NCI-H1417 (cell line): ENCODE measurements around the gene MPL.
A peak's percentile ranks its signal among the peaks of the same experiment; 100 is the strongest.
"Not testable (repeated sequence)": the region's sequence is repeated elsewhere in the genome, so short reads cannot be mapped to it uniquely, and the experiment has no call there.

Source experiments
- DNase-seq, 3 experiments: peaks; one replicate each; lab custom pipeline; 2025; lab: John Stamatoyannopoulos, UW

The MPL gene

DNA sequence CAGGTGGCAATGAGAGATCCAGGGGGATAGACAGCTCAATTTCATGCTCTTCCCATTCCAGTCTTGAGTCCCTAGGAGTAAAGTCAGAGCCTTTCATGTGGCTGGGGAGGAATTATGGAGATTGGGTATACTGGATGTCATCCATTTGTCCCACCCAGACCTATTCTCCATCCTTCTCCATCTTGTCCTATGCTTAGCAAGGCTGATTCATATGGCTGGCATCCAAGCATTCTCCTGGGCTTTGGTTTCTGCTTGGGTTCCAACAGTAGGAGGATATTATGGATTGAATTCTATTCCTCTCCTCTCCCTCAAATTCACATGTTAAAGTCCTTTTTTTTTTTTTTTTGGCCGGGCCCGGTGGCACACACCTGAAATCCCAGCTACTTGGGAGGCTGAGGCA is 17.3 kb downstream of the MPL start:
- no peak for DNase-seq

DNA sequence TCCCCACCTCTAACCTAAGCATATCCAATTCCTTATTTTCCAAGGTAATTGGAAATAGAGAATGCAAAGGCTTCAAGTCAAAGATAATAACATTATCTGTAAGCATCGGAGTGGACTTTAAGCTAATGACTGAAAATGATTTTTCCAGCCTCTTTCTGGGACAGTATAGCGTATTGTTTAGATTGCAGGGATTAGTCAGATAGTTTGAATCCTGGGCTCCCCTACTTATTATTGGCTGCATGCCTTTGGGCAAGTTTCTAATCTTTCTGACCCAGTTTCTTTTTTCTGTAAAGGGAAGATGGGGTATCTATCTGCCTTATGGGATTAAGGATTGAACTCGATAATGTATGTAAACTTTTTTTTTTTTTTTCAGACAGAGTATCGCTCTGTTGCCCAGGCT is 19.6 kb downstream of the MPL start:
- DNase-seq = no peak

DNA sequence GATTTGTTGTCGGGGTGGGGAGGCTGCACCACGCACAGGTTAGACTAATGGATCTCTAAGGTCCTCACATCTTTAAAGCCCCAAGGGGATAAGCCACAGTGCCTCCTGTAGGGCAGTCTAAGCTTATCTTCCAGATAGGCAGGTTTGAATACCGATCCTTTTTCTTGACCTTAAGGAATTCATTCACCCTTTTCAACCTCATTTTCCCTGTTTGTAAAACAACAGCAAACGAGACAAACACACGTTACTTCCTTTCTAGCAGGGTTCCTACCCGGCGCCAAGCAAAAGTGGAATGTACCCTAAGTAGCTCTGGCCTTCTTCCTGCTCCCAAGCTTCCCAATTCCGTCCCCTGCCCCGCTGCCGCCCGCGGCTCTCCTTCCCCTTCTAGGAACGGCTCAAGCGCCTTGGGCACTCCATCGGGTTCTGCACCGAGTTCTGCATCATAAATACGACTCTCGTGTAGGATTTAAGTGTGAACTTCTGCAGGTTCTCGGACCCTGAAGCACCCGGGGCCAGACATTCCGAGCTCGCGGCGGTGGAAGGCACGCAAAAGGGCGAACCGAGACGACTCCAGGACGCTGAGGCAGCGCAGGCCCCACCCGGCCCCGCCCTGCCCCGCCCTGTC is 20.6 kb downstream of the MPL start:
- peak; percentile 20 to 79 (median 75) for DNase-seq

DNA sequence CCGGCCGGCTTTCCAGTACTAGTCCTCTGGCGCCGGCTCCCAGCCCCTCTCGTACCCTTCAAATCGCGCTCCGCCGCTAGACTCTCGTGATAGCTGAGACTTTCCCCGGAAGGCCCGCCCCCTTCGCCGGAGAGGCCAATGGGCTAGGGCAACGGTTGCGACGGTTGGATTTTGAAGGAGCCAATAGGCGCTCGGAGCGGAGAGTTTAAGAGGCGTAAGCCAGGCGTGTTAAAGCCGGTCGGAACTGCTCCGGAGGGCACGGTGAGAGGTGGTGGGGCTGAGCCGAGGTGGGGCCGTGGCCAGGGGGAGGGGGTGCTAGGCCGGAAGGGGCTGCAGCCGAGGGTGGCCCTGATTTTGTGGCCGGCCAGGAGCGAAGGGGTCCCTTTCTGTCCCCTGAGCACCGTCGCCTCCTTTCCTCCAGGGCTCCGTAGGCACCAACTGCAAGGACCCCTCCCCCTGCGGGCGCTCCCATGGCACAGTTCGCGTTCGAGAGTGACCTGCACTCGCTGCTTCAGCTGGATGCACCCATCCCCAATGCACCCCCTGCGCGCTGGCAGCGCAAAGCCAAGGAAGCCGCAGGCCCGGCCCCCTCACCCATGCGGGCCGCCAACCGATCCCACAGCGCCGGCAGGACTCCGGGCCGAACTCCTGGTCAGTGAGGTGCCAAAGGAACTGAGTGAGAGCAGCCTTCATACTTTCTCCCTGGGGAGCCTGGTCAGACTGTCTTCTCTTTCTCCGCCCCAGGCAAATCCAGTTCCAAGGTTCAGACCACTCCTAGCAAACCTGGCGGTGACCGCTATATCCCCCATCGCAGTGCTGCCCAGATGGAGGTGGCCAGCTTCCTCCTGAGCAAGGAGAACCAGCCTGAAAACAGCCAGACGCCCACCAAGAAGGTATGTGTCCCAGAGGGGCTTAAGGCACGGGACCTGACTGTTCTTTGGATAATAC is 21.4 kb downstream of the MPL start, which contains the start of gene CDC20:
Gene CDC20, plus strand, starts transcription at position 236 of the 948 bp plus-strand sequence. Its CDS starts 235 bp downstream, at position 471.
- DNase-seq = peak; percentile 97 to 98 (median 98)

DNA sequence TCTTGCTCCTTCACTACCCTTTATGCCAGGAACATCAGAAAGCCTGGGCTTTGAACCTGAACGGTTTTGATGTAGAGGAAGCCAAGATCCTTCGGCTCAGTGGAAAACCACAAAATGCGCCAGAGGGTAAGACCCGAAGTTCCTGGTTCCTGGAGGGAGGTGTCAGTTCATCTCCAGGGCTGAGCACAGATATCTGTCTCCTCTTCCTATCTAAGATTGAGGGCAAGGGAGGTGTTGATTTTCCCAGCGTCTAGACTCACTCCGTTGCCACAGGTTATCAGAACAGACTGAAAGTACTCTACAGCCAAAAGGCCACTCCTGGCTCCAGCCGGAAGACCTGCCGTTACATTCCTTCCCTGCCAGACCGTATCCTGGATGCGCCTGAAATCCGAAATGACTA is 22.1 kb downstream of the MPL start:
- DNase-seq = no peak

DNA sequence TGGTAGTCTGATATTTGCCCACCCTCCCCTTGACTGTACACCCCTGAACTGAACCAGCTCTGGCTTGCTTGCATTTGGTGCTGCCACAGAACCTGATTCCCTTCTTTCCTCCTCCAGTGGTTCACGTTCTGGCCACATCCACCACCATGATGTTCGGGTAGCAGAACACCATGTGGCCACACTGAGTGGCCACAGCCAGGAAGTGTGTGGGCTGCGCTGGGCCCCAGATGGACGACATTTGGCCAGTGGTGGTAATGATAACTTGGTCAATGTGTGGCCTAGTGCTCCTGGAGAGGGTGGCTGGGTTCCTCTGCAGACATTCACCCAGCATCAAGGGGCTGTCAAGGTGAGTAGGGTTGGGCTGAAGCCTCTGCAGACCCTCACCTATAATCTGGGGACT is 23.0 kb downstream of the MPL start:
- DNase-seq = no peak

DNA sequence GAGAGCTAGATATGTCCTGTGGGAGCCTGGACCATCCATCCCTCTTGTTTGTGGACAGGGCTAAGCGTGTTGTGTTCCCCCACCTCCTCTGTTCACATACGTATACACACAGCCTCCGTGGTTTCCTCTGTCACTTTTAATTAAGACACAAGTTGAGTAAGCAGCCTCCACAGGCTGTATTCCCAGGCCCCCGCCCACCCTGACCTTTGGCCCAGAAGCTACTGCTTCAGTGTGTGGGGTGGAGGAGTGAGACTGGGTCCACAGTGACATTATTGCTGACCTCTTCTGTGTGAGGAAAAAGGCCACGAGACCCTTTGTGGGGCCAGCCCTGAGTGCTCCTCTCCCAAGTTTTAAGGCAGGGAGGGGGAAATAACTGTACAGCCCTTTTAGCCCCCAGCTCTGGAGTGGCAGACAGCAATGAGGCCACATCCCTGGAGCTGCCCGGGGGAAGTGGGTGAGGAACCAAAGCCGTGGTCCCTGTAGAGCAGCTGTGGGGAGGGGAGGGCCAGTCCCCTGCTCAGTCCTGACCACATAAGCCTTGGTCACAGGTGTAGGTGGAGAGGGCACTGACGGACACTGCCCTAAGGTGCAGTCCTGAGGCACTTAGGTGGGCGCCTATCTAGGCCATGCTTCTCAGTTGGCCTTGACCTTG is 25.8 kb downstream of the MPL start:
- no peak for DNase-seq

DNA sequence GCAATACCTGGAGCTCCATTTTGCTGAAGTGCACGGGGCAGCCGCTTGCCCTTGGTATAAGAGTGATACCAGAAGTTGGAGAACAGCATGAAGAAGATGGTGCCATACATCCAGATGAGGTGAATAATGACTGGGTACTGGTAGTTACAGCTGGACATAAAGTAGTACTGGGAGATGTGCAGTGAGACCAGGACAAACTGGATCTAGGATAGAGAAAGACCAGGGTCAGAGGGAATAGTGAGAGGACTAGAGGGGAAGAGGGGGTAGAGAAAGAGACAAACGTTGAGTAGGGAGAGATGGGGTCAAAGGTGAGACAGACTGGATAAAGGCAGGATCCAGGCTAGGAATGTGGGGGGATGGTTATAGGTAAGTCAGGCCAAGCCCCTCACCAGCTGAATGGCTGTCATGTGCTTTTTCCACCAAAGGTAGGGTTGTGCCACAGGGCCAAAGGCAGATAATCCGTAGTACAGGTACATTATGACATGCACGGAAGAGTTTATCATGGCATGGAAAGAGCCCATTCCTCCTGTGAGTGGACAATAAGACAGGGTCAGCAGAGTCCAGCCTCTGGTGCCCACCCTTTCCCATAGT is 26.4 kb downstream of the MPL start:
- DNase-seq = no peak

DNA sequence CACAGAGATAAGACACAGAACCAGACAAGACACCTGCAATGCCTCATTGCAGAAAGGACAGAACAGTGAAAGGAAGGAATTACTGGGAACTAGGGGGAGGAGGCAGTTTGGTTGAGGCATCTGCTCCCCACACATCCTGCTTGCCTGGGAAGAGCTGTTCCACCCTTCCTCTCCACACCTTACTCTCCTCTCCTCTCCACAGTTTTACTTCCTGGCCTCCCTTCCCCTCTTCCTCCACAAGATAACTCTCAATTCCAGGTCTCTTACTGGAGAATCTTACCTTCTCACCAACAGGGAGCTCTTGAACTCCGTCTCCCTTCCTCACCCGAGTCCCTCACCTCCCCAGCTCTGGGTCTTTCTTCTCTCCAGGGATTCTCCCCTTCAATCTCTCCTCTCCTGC is 28.1 kb downstream of the MPL start:
- no peak for DNase-seq

DNA sequence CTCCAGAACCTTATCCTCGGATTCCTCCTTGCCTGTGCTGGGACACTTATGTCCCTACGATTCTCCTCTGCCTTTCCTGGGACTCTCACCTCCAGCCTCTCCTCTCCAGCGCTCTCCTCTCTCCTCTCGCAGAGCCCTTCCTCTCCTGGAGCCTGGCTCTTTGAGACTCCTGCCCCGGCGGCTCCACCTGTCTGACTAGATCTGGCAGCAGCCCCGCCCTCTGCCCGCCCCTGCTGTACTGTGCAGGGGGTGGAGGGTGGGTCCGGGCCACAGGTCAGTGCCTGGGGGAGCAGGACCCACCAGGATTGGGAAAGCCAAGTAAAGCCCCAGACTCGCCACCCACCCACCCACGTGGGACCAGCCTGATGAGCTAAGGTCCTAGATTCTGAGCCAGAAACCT is 28.6 kb downstream of the MPL start:
- DNase-seq = no peak

DNA sequence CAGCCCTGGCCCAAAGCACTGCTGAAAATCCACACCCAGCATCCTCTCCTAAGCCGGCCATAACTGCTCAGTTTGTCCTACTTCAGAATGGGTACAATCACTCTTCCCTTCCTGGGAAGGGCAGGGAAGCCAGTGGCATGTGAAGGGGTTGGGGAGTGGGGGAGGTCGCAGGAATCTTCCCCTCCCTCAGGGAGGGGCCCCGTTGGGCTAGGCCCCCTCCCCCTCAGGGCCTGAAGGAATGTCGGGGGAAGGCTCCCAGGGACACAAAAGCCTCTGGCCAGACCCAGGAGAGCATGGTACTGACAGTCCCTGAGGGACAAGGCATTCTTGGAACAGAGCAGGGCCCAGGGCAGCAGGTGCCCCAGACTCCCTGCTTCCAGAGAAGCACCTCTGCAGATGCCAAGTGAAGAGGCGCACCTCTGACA is 29.0 kb downstream of the MPL start:
- no peak for DNase-seq

DNA sequence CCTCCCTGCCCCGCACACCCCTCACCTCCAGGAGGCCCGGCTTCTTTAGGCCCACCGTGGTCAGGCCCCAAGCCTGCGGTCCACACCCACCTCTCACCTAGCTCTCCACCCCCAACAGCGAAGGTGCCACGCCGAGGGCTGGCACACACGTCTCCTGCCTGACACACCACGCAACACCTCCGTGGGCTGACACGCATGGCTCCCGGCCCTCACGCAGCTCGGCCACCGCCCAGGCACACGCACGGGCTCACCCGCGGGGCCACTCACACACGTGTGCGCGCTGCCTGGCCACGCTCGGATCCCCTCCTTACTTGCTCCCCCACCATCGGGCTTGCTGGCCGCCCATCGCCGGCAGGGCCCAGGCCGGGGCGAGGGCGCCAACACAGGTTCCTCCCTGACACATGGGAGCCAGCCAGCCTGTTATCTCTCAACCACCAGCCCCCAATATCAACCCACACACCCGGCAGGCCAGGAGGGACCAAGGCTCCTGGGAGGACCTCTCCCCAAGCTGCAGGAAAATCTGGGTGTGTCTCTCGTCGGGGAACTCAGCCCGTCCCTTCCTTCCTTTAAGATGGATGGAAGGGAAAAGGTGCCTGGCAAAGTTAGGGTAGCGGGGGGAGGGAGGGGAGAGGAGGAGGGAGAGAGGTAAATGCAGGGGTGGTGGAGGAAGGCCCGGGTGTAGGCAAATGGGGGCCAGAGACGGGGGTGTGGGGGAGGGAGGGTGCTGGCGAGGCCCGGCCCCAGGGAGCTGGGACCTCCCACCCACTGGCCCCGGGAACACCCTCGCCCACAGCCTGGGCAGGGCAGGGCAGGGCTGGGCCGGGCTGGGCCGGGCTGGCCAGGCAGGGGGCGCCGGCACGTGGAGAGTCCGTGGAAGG is 29.6 kb downstream of the MPL start:
- peak in 1 of 3 experiments; percentile 32 for DNase-seq

DNA sequence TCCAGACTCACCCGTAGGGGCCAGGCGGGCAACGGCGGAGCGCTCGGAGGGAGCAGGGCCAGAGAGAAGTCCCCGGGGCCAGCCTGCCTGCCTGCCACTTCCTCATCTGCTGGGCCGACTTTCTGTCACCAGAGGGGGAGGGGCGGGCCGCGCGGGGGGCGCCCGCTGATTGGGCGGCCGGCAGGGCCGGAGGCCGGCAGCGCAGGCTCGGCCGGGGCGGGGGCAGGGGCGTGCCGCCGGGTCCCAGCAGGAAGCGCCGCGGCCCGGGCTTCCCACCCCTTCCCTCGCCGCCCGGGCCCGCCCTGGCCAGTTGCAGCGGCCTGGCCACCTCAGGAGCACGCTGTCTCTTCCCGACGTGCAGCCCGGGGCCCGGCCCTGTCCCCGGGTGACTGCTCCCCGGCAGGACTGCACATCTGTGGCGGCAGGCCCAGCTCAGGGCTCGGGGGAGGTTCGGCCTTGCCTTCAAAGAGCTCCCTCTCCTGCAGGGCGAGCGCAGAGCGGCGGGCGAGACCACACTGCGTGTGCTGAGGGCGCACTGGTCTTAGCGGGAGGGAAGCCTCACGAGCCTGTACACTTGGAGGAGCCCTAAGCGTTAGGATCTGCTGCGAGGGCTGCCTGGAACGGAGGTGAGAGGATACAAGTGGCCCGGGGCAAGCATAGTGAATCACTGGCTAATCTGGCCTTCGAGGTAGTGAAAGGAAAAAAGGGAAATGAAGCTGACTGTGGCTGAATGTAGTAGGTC is 30.5 kb downstream of the MPL start, which contains the start of gene ELOVL1:
Gene ELOVL1, minus strand, starts transcription at position 108 of the 742 bp plus-strand sequence. CDS start 2,402 bp downstream, outside the sequence.
- DNase-seq = peak; percentile 84 to 95 (median 91)

DNA sequence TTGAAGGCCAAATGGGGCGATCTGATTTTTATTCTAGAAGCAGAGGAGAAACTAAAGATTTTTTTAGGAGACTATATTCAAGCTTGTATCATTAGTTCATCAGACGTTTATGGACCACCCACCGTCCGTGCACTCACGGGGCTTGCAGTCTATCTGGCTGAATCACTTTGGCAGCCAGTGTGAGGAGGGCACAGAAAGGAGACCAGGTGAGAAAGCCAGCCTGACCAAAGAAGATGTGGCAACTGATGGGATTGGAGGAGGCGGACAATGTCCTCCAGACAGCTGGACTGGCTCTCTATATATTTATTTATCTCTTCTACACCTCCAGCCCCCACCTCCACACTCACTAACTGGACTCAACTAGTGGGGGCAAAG is 31.0 kb downstream of the MPL start:
- no peak for DNase-seq

DNA sequence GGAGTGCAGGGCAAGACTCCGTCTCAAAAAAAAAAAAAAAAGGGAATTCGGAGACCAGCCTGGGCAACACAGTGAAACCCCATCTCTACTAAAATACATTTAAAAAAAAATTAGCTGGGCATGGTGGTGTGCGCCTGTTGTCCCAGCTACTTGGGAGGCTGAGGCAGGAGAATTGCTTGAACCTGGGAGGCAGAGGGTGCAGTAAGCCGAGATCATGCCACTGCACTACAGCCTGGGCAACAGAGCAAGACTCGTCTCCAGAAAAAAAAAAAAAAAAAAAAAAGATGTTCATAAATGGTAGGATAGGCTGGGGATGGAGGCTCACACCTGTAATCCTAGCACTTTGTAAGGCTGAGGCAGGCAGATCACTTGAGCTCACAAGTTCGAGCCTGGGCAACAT is 32.2 kb downstream of the MPL start:
- DNase-seq = not testable (repeated sequence)

DNA sequence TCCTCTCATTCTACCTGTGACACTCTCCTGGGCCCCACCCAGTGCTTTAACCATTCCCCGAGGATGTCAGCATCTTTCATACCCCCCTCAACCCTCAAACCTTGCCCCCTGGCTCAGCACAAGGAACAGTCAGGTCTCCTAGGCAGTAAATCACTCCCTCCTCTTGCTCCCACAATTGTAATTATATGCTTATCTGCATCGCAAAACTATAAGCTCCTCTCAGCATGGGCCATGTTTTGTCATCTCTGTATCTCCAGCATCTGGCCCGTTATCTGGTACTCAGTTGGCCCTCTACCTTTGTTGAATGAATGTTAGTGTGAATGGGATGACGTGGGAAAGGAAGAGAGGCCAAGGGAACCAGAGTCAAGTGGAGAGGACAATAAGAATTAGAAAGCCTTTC is 32.9 kb downstream of the MPL start:
- peak in 1 of 3 experiments; percentile 19 for DNase-seq

DNA sequence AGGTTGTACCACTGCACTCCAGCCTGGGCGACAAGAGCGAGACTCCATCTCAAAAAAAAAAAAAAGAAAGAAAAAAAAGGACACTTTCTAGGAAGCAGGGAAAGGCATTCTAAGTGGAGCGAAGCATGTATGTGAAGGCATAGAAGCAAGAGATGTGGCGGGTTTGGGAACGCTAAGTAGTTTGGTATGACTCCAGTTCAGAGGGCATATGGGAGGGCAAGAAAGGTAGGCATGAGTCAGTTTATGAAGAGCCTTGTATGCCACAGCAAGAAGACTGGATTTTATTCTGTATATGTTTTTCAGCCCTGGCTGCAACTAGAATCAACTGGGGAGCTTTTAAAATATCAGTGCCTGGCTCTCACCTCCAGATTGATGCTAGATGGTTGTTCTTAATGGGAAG is 34.6 kb downstream of the MPL start:
- no peak for DNase-seq

DNA sequence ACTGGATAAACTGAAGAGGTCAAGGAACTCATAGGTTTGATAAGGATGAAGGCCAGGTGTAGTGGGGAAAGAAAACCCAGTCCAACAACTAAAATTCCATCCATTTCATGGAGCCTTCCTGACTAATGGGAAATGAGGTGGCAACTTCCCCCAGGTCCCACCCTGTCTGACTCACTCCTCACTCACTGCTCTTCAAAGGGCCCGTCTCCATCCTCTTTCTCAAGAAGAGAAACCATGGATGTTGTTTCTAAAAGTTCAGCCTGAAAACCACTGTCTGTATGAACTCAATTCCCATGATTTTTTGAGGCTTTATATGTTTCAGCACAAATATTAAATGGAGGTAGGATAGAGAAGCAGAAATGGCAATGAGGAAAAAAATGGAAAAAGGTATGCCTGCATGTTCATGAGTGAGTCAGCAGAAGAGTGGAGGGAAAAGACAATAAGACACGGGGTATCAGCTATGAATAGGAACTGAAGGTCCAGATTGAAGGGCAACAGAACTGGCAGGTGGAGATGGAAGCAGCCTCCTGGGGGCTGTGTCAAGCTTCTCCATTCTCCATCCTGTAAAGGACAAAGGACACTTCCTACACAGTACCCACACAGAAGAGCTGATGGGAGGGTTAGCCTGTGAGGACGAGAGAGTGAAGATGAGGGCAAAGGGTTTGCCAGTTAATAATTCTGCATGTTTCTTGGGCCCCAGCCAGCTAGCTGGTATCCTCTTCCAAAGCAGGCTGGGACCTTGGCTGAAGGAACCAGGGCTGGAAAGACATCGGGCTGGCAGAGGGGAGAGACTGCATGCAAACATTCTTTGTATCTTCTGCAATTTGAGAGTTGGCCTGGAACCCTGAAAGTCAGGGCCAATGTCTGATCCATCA is 35.7 kb downstream of the MPL start:
- DNase-seq = no peak

DNA sequence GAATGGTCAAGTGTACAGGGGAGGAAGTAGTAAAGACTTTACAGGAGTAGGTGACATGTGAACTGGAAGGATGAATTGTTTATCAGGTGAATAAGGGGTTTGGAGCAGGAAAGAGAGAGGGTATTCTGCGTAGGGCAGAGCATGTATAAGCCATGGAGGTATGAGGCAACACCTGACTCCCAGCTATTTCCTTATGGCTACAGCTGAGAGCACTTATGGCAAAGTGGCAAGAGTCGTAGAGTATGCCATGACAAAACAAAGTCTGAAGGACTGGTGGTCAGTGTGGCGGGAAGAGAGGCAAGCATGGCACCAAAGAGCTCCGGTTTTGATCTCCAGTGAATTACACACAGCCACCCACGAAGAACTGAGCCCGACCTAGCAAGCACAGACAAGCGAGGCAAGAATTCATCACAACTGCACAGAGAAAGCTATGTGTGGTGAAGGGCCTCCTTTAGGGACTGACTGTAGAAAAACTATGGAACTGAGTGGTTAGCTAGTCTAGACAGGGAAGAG is 39.2 kb downstream of the MPL start:
- no peak for DNase-seq
